Aorta (tissue), 5 donors: ENCODE data around the gene GGT6. TPM values are rescaled to one million over a fixed set of nuclear protein-coding genes. Genes with fewer than 3 reads are reported as not detected.
"Not testable (repeated sequence)": the region's sequence is repeated elsewhere in the genome, so short reads cannot be mapped to it uniquely, and the experiment has no call there.

Experiments
- ATAC-seq: fragments of 200-7000 bp; cut with Tn5 transposase; one replicate; pipeline ENCODE4 v1.9.1; 2022; ENCODE audit warnings: moderate library complexity; ENCODE audit not compliant: low FRiP score
- DNase-seq, 2 donors: peaks; one replicate each; pipeline ENCODE4 v3.0.0-alpha.2; 2020
- H3K27ac ChIP-seq, 2 donors: one replicate each; pipeline ENCODE4 v1.5.1; 2013; ENCODE audit warnings: low read length in 2 of 2, mild to moderate bottlenecking in 2 of 2, moderate library complexity in 2 of 2, control low read depth in 1 of 2, inconsistent platforms in 1 of 2, low read depth in 1 of 2
- H3K27me3 ChIP-seq, 2 donors: one replicate each; pipeline ENCODE4 v1.6.1; 2013; ENCODE audit warnings: control low read depth in 1 of 2, low read length in 1 of 2, mild to moderate bottlenecking in 1 of 2, moderate library complexity in 1 of 2; ENCODE audit not compliant: insufficient read depth in 2 of 2, control insufficient read depth in 1 of 2
- H3K36me3 ChIP-seq, 2 donors: one replicate each; pipeline ENCODE4 v1.6.1; 2013; ENCODE audit warnings: control low read depth in 1 of 2, low read length in 1 of 2, mild to moderate bottlenecking in 1 of 2; ENCODE audit not compliant: insufficient read depth in 2 of 2, control insufficient read depth in 1 of 2
- H3K4me1 ChIP-seq, 2 donors: one replicate each; pipeline ENCODE4 v1.6.1; 2013; ENCODE audit warnings: low read length in 2 of 2, control low read depth in 1 of 2, mild to moderate bottlenecking in 1 of 2, moderate library complexity in 1 of 2; ENCODE audit not compliant: insufficient read depth in 2 of 2, control insufficient read depth in 1 of 2
- H3K4me3 ChIP-seq, 2 donors: one replicate each; pipeline ENCODE4 v1.5.1; 2013; ENCODE audit warnings: low read length in 2 of 2, control low read depth in 1 of 2, mild to moderate bottlenecking in 1 of 2
- H3K9me3 ChIP-seq: one replicate; pipeline ENCODE4 v1.6.1; 2013; ENCODE audit warnings: mild to moderate bottlenecking, low read length; ENCODE audit not compliant: control insufficient read depth
- WGBS, 2 donors: extraction: QIAGEN DNeasy Blood & Tissue Kit; methylation state at CpG; one replicate each; pipeline ENCODE4 v1.1.7; 2013; 5-methylcytosine and 5-hydroxymethylcytosine counted together
- intact Hi-C, 2 donors: fragments of 100-400 bp; cut with DNase I; formaldehyde crosslinking; loops; one replicate each; pipeline versions ENCODE4 v1.14.2 to v1.15.0; 2022
- polyA plus RNA-seq, 2 donors: library from polyadenylated mRNA; stranded (reverse); fragments of 200-250 nt; gene quantifications; one replicate each; pipeline ENCODE4 v1.2.3, GENCODE V29; 2013
- total RNA-seq, 2 donors: library from RNA; stranded (reverse); fragmentation: NEBNext Ultra II Directional; extraction: Animal tissue kit (Norgen Biotek cat#: 25700); gene quantifications; one replicate each; pipeline ENCODE4 v1.2.1, GENCODE V29; 2021
- donor health status: healthy with polysubstance abuse.
- donor health status: Bipolar disorder and iron deficiency.
- donor health status: DM: no; HTN: no; CAD: no.
- donor health status: DM: no; HTN: no; CAD: no.
- donor health status: DM: yes; HTN: yes; CAD: no.

Gene GGT6
- total and polyA plus RNA-seq, 4 donors, result 3.5 TPM; not detected in 3

- no peak for DNase-seq
- intact Hi-C loops, result no loop called here
- Histone ChIP-seq H3K27ac (no peak overlapping the region), H3K27me3 (no peaks in the 10 kb centered on the region), H3K4me3 (no peak overlapping the region), H3K4me1 (no peaks in the 10 kb centered on the region), H3K36me3 (no peaks in the 10 kb centered on the region), H3K9me3 (no peaks in the 10 kb centered on the region)
- no peak for ATAC-seq
- WGBS, 2 donors, result 96 to 97% methylated on average over 7 of the region's 7 CpGs
Measured at GRCh38 chr17:4594406-4594805, 34.0 kb upstream of the GGT6 start.

GRCh38 chr17:4593021-4593421 is 32.6 kb upstream of the GGT6 start:
- DNase-seq (no peak), ATAC-seq (no peak)
- Histone ChIP-seq H3K27me3 (no peaks in the 10 kb centered on the region), H3K4me1 (no peaks in the 10 kb centered on the region), H3K36me3 (no peaks in the 10 kb centered on the region), H3K4me3 (no peak overlapping the region), H3K9me3 (no peaks in the 10 kb centered on the region), H3K27ac (no peak overlapping the region)
- 86 to 88% methylated on average over 14 of the region's 14 CpGs for WGBS, 2 donors
- intact Hi-C loops, result no loop called here

- Histone ChIP-seq H3K4me1 (no peaks in the 10 kb centered on the region), H3K36me3 (no peaks in the 10 kb centered on the region), H3K4me3 (no peak overlapping the region), H3K27me3 (no peaks in the 10 kb centered on the region), H3K9me3 (no peaks in the 10 kb centered on the region), H3K27ac (no peak overlapping the region)
- 80 to 81% methylated on average over 11 of the region's 11 CpGs for WGBS, 2 donors
- DNase-seq, result no peak
- intact Hi-C loops, result no loop called here
- no peak for ATAC-seq
Measured at GRCh38 chr17:4592240-4593005, 32.0 kb upstream of the GGT6 start.

GRCh38 chr17:4591529-4591928 is 31.2 kb upstream of the GGT6 start:
- WGBS, 2 donors, result 73 to 80% methylated on average over 12 of the region's 12 CpGs
- H3K9me3 ChIP-seq, result no peaks in the 10 kb centered on the region
- H3K4me3 ChIP-seq, result no peak overlapping the region
- no peaks in the 10 kb centered on the region for H3K36me3 ChIP-seq
- no peaks in the 10 kb centered on the region for H3K4me1 ChIP-seq
- no peak for DNase-seq
- no peaks in the 10 kb centered on the region for H3K27me3 ChIP-seq
- no peak for ATAC-seq
- intact Hi-C loops, result no loop called here
- no peak overlapping the region for H3K27ac ChIP-seq

GRCh38 chr17:4590981-4591453 is 30.6 kb upstream of the GGT6 start:
- ATAC-seq (no peak), DNase-seq (no peak)
- WGBS, 2 donors, result 70 to 74% methylated on average over 10 of the region's 10 CpGs
- H3K27ac ChIP-seq, result no peak overlapping the region
- H3K27me3 ChIP-seq, result no peaks in the 10 kb centered on the region
- no peak overlapping the region for H3K4me3 ChIP-seq
- H3K9me3 ChIP-seq, result no peaks in the 10 kb centered on the region
- H3K4me1 ChIP-seq, result no peaks in the 10 kb centered on the region
- H3K36me3 ChIP-seq, result no peaks in the 10 kb centered on the region
- intact Hi-C loops, result no loop called here

GRCh38 chr17:4590042-4590441 is 29.7 kb upstream of the GGT6 start:
- H3K27ac ChIP-seq, H3K4me1 ChIP-seq, H3K9me3 ChIP-seq, H3K4me3 ChIP-seq, H3K27me3 ChIP-seq, ATAC-seq, intact Hi-C loops, H3K36me3 ChIP-seq, DNase-seq: not testable (repeated sequence)
- WGBS, 2 donors, result 74 to 77% methylated on average over 11 of the region's 11 CpGs

- WGBS, 2 donors, result 85 to 90% methylated on average over 22 of the region's 22 CpGs
- no peaks in the 10 kb centered on the region for H3K4me1 ChIP-seq
- ATAC-seq (no peak), DNase-seq (peak in 1 of 2 donors; percentile 34)
- H3K27me3 ChIP-seq, result no peaks in the 10 kb centered on the region
- no peaks in the 10 kb centered on the region for H3K36me3 ChIP-seq
- H3K4me3 ChIP-seq, result no peak overlapping the region
- no peaks in the 10 kb centered on the region for H3K9me3 ChIP-seq
- H3K27ac ChIP-seq, result no peak overlapping the region
- intact Hi-C loops, result no loop called here
Measured at GRCh38 chr17:4588898-4589625, 28.7 kb upstream of the GGT6 start.

- intact Hi-C loops, result no loop called here
- H3K4me1 ChIP-seq, result no peaks in the 10 kb centered on the region
- DNase-seq (peak; percentile 32 to 70), ATAC-seq (no peak)
- no peak overlapping the region for H3K4me3 ChIP-seq
- no peak overlapping the region for H3K27ac ChIP-seq
- H3K27me3 ChIP-seq, result no peaks in the 10 kb centered on the region
- no peaks in the 10 kb centered on the region for H3K9me3 ChIP-seq
- whole genome bisulfite sequencing, 2 donors, result 88% methylated on average over 11 of the region's 11 CpGs
- no peaks in the 10 kb centered on the region for H3K36me3 ChIP-seq
Measured at GRCh38 chr17:4588391-4588790, 28.0 kb upstream of the GGT6 start.

- H3K27me3 ChIP-seq, result no peaks in the 10 kb centered on the region
- intact Hi-C loops, result no loop called here
- WGBS, 2 donors, result 59 to 61% methylated on average over 9 of the region's 9 CpGs
Measured at GRCh38 chr17:4587803-4588202, 27.4 kb upstream of the GGT6 start.

More at GRCh38 chr17:4587803-4588202, 27.4 kb upstream of the GGT6 start:
- H3K27ac ChIP-seq, result no peak overlapping the region
- H3K4me3 ChIP-seq, result no peak overlapping the region
- peak in 1 of 2 donors; percentile 21 for DNase-seq
- H3K9me3 ChIP-seq, result no peaks in the 10 kb centered on the region
- no peak for ATAC-seq
- no peaks in the 10 kb centered on the region for H3K4me1 ChIP-seq
- H3K36me3 ChIP-seq, result no peaks in the 10 kb centered on the region
